HG03354 (cell line): ENCODE data around the gene GLCE.
"Not testable (repeated sequence)": the region's sequence is repeated elsewhere in the genome, so short reads cannot be mapped to it uniquely, and the experiment has no call there.

Experiments
- ATAC-seq: cut with Tn5 transposase; IDR thresholded peaks from one replicate; pipeline ENCODE4 v1.9.1; 2021; ENCODE audit warnings: mild to moderate bottlenecking; ENCODE audit not compliant: unreplicated experiment, poor library complexity, severe bottlenecking

The GLCE gene

DNA sequence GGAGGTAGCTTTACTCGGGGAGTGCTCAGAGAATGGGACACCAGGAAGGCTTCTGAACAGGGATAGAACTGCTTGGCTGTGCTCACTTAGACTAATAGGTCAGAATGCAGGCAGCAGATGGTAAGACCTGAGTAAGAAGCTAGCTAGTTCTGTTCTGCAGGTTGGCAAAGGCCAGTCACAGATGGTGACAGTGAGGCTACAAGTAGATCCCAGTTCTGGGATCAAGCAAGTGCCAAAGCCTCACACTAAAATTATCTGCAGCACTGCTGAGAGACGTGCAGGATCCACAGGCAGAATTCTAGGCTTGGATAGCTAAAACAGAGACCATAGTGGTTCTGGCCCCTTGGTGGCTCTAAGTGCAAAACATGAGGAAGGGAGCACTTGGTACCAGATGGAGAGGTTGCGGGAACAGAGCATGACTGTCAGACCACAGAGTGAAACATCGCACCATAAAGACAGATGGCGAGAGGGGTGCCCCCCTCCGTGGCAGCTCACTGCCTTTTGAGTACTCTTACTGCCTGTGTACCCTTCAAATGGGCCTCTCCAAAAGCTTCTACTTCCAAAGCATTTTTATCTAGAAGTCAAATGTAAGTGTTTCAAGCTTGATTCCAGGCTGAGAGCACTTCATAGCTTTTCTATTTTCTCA is 3.6 kb upstream of the GLCE start:
- no peak for ATAC-seq

- no peak for ATAC-seq
These were observed 2.1 kb upstream of the GLCE start for GRCh38 chr15:69158201-69158842.

- no peak for ATAC-seq
These were observed 1.6 kb upstream of the GLCE start for GRCh38 chr15:69158843-69159240.

DNA sequence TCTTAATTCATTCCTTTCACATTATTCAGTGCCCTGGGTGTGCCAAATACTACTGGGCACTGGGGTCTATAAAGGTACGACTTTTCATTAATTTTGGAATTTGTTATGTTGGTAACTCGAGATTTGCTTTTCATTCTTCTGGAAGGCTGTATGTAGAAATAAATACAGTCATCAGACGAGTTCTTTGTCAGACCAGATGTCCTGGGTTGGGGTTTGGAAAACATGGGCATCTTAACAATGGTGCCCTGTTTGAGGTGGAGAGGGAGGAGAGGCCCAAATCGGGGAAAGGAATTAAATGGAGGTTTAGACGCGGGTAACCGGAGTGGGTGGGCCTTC is 662 bp upstream of the GLCE start:
- ATAC-seq, result no peak

DNA sequence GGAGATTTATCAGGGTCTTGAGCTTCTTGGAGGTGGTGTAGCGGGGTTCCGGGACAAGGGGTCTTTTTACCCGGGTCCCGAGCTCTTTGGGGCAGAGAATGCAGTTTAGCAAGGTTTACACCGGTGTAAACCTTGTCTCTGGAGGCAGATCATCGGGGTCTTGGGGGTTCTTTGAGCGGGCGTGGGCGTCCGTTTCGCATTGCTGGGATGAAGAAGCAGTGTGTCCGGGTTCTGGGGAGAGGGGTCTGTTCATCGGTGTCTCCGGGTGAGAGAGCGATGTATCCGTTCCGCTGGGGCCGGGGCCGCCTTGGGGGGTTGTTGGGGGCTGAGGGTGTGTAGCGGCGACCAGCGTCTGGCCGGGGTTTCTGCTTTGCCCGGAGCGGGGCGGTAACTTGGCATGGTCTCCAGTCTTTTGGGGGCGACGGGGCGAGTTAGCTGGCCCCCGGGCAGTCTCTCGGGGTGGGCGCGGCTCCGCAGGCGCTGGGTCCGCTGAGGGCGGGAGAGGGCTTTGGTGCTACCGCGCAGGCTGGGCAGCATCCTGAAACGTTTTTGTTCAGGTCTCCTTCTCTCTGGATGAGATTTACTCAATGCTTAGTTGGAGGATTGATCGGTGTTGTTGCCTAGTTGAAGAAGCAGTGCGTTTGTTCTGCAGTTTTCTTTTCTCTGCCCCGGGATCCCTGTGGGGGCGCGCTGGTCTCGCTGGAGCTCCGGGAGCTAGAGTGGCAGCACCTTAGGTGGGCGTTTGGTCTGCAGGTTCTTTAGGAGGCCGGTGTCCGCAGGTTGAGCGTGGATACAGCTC is 843 bp downstream of the GLCE start:
- ATAC-seq, result peak; percentile 2

DNA sequence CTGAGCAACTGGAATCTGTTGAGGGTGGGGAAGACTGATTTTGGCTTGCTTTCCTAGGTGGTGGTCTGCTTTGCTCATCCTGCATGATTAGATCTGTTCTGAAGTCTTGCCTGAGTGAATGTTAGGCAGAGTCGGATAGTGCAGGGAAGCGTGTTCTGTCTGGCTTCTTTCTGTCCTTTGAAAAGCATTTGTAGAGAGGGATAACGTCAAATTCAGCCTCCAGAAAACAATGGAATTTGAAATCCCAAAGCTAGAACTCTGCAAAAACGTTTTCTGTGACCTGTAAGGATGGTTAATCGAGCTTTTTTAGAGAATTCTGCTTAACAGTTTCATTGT is 1.4 kb downstream of the GLCE start:
- ATAC-seq, result no peak

DNA sequence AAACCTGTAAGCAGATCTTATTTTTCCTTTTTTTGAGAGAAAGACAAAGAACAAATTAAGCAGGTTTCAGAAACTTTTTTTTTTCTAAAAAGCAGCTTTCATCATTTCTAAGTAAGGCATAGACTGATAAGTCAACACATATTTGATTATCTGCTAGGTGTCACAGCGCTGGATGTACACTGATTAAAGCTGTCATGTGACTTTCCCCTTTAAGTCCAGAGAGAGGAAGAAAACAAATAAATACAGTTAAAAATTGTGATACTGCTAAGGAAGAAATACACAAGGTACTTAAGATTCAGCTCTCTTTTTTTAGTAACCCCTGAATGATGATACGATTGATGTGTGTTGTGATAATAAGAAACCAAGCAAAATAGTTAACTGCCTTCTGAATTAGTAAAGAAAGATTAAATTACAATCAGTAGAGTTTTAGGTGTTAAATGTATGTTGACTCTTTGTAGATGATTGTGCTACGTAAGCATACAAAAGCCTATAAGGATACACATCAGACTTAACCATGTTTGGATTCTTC is 2.8 kb downstream of the GLCE start:
- ATAC-seq, result no peak

GRCh38 chr15:69164807-69165636 is 4.6 kb downstream of the GLCE start:
- no peak for ATAC-seq

DNA sequence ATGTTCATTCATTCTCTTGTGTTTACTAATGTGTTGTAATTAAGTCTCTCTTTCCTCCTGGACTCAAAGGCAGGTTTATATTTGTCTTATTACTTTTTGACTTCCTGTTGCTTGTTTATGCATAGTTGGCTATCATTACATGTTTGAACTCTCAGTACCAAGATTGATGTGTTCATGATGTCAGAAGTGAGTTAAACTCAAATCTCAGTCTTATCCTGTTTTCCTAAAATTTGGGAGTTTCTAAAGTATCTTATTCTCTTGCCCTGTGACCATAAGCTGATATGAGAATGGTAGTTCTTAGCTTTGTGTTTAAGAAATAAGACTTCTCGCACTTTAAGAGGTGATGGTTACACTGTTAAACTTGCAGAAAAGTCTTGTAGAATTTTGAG is 5.2 kb downstream of the GLCE start:
- ATAC-seq, result no peak

DNA sequence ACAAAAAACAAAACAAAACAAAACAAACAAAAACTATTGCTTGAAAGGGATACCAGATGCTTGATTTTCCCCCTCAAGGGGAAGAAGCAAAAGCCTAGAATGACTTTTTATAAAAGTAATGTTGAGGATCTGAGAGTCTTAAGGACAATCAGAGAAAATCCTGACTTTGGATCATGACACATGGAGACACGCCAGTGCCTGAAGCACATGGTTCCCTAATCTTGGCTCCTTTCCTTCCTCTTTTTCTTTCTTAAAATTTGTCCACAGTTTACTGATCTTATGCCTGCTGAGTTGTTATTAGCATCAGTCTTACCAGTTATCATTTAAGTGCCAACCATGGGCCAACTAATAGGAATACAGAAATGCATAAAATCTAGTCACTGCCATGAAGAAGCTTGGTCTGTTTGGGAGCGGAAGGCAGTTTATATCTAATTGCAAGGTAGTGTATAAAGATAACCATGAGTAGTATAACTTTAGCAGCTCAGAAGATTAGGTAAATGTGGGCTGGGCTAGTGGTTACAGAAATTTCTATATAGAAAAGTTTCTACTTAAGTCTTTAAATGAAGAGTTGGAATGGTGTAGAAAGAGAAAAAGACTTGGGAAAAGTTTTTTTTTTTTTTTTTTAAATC is 6.9 kb downstream of the GLCE start:
- no peak for ATAC-seq

DNA sequence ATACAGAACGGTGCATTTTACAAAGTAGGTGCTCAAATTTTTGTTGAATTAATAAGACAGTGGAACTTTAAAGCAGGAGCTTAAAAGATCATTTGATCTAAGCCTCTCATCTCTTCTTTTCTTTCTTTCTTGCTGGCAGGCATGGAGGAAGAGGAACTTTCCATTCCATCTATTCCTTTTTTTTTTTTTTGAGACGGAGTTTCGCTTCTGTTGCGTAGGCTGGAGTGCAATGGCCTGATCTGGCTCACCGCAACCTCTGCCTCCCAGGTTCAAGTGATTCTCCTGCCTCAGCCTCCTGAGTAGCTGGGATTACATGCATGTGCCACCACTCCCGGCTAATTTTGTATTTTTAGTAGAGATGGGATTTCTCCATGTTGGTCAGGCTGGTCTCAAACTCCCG is 7.9 kb downstream of the GLCE start:
- not testable (repeated sequence) for ATAC-seq

DNA sequence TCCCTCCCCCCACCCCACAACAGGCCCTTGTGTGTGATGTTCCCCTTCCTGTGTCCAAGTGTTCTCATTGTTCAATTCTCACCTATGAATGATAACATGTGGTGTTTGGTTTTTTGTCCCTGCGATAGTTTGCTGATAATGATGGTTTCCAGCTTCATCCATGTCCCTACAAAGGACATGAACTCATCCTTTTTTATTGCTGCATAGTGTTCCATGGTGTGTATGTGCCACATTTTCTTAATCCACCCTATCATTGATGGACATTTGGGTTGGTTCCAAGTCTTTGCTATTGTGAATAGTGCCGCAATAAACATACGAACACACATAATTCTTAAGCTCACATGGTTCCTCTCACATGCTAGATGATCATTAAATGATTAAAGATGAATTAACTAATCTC is 9.1 kb downstream of the GLCE start:
- ATAC-seq, result not testable (repeated sequence)

GRCh38 chr15:69170597-69170996 is 10.2 kb downstream of the GLCE start:
- no peak for ATAC-seq

DNA sequence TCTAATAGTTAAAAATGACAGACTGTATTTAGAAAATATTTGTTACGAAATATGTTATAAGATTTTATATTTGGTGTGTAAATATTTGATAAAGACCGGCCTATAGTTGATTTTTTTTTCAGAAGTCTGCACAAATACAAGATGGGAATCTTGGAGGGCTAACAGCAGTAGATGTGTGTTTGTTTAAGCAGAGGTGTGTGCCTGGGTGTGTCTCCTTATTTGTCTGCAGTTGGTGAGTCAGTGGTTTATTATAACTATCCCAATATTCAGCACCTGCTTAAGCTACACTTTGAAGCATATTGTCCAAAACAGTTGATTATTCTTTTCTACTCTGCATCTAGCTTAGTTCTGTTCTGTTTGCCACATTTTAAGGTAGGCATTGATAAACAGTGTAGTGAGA is 12.4 kb downstream of the GLCE start:
- ATAC-seq, result no peak

DNA sequence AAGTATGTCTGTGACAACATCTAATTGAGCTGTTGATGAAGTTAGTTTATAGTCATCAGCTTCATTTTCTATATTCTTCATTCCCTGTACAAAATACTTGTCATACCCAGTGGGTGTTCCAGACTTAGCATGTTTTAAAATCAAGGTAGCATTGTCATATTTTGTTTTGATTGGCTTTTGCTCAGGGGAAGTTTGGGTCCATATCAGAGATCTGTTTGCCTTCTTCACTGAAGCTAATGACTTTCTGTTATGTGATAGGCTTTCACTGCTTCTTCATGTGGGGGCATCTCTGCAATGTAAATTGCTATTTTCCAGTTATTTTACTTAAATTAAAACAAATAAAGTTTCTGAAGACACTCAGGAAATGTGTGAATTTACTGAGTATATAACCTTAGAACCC is 15.1 kb downstream of the GLCE start:
- no peak for ATAC-seq

DNA sequence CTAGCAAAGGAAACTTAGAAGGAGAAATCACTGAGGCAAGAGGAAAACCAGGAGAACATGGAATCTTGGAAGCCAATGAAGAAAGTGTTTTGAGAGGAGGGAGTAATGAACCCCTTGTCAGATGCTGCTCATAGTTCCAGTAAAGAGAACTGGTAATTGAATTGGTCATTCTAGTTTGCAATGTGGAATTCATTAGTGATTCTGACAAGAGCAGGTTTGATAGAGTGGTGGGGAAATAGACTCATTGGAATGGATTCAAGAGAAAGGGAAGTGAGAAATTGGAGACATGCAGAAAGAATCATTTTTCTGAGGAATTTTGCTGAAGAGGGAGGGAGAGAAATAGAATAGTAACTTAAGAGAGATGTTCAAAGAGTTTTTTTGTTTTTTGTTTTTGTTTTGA is 21.0 kb downstream of the GLCE start:
- no peak for ATAC-seq

DNA sequence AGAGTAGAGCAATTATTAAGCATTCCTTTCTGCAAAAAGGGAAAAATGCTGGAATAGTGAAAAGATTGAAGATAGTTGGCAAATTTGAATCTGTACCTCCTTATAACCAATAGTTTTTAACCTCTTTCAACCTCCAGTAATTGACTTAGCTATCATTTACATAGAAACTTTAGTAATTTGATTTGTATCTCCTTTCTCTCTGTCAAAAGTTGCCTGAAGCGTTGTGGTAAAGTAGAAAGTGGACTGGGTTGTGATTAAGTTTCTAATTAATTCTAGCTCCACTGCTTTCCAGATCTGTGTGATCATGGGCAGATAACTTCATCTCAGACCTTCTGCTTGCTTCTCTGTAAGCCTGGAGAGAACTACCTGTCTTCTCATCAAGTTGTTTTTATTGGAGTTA is 24.8 kb downstream of the GLCE start:
- ATAC-seq, result no peak

GRCh38 chr15:69185706-69186105 is 25.3 kb downstream of the GLCE start:
- no peak for ATAC-seq

- ATAC-seq, result no peak
These were observed 28.7 kb downstream of the GLCE start for GRCh38 chr15:69189157-69189556.

GRCh38 chr15:69190091-69190490 is 29.7 kb downstream of the GLCE start:
- no peak for ATAC-seq
